Activated effector memory CD4-positive, alpha-beta T cell treated with anti-CD3 and anti-CD28 coated beads, Interleukin-2, amount 50 U/mL, for 16 hours (primary cell): ENCODE results near the gene USP47.

Experiments used
- DNase-seq: peaks from one replicate; pipeline ENCODE4 v3.0.0-alpha.2; 2020

Gene USP47

GRCh38 chr11:11876458-11876857 is 34.7 kb downstream of the USP47 start:
- no peak for DNase-seq

- no peak for DNase-seq
Measured at GRCh38 chr11:11880179-11880578, 38.4 kb downstream of the USP47 start.

GRCh38 chr11:11882539-11882938 is 40.8 kb downstream of the USP47 start:
- no peak for DNase-seq

- DNase-seq: no peak
Measured at GRCh38 chr11:11884351-11884750, 42.6 kb downstream of the USP47 start.

GRCh38 chr11:11884774-11885481 is 43.2 kb downstream of the USP47 start:
- DNase-seq: no peak

GRCh38 chr11:11894486-11894885 is 52.7 kb downstream of the USP47 start:
- no peak for DNase-seq

- DNase-seq: no peak
Measured at GRCh38 chr11:11895672-11896071, 53.9 kb downstream of the USP47 start.

- no peak for DNase-seq
Measured at GRCh38 chr11:11898648-11899047, 56.9 kb downstream of the USP47 start.

- no peak for DNase-seq
Measured at GRCh38 chr11:11899401-11899800, 57.6 kb downstream of the USP47 start.

GRCh38 chr11:11901929-11902328 is 60.2 kb downstream of the USP47 start:
- no peak for DNase-seq

GRCh38 chr11:11909727-11910126 is 68.0 kb downstream of the USP47 start:
- no peak for DNase-seq

GRCh38 chr11:11910541-11910940 is 68.8 kb downstream of the USP47 start:
- no peak for DNase-seq

GRCh38 chr11:11913395-11913794 is 71.6 kb downstream of the USP47 start:
- no peak for DNase-seq

GRCh38 chr11:11915625-11916024 is 73.9 kb downstream of the USP47 start:
- DNase-seq: no peak

- DNase-seq: no peak
Measured at GRCh38 chr11:11916981-11917399, 75.2 kb downstream of the USP47 start.

GRCh38 chr11:11923828-11924227 is 82.1 kb downstream of the USP47 start:
- DNase-seq: no peak

GRCh38 chr11:11929920-11930319 is 88.1 kb downstream of the USP47 start:
- no peak for DNase-seq

- no peak for DNase-seq
Measured at GRCh38 chr11:11931461-11932055, 89.8 kb downstream of the USP47 start.

- DNase-seq: no peak
Measured at GRCh38 chr11:11935536-11935935, 93.8 kb downstream of the USP47 start.

GRCh38 chr11:11937433-11937832 is 95.7 kb downstream of the USP47 start:
- DNase-seq: no peak

GRCh38 chr11:11937957-11938356 is 96.2 kb downstream of the USP47 start:
- DNase-seq: no peak

GRCh38 chr11:11940551-11940950 is 98.8 kb downstream of the USP47 start:
- DNase-seq: no peak

- DNase-seq: no peak
Measured at GRCh38 chr11:11942668-11943067, 100.9 kb downstream of the USP47 start.

GRCh38 chr11:11944444-11944843 is 102.7 kb downstream of the USP47 start:
- no peak for DNase-seq

- no peak for DNase-seq
Measured at GRCh38 chr11:11946180-11946579, 104.4 kb downstream of the USP47 start.
